ENCODE measurements around the gene FPR3. TPM values are rescaled to one million over a fixed set of nuclear protein-coding genes. Genes with fewer than 3 reads are reported as not detected.
"Not testable (repeated sequence)": the region's sequence is repeated elsewhere in the genome, so short reads cannot be mapped to it uniquely, and the experiment has no call there.

Gene FPR3
- total and polyA plus RNA-seq, 7 donors = 1.6 to 25.9 (median 4.6) TPM

DNA sequence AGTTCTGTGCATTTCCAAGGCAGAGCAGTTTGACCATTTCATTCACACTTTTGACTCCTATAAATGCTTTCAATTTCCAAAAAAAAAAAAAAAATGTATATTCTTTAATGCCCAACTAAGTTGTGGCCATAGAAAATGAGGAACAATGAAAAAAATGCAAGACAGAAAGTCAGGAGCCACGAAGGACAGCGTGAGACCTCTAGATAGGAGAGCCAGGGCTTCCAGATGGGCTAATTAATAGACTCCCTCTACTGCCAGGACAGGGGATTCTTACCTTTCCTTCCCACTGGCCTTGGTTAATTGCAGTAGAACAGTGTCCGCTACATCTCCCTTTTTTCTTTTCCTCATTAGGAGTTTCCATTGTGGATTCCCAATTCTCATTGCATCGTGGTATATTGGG is 8.6 kb downstream of the FPR3 start:
- TF ChIP-seq POLR2AphosphoS5 (IDR thresholded peaks at IDR 0.05) (no peak), POLR2A (IDR thresholded peaks at IDR 0.05) (no peak), EP300 (IDR thresholded peaks at IDR 0.05) (no peak)
- TF ChIP-seq, protein P1, sequence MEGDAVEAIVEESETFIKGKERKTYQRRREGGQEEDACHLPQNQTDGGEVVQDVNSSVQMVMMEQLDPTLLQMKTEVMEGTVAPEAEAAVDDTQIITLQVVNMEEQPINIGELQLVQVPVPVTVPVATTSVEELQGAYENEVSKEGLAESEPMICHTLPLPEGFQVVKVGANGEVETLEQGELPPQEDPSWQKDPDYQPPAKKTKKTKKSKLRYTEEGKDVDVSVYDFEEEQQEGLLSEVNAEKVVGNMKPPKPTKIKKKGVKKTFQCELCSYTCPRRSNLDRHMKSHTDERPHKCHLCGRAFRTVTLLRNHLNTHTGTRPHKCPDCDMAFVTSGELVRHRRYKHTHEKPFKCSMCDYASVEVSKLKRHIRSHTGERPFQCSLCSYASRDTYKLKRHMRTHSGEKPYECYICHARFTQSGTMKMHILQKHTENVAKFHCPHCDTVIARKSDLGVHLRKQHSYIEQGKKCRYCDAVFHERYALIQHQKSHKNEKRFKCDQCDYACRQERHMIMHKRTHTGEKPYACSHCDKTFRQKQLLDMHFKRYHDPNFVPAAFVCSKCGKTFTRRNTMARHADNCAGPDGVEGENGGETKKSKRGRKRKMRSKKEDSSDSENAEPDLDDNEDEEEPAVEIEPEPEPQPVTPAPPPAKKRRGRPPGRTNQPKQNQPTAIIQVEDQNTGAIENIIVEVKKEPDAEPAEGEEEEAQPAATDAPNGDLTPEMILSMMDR (IDR thresholded peaks at IDR 0.05) = no peak
- H3K4me1 ChIP-seq = peaks cover 0 to 16% (median 9%) of the 10 kb centered on the region in 4 donors
- no peak for DNase-seq
- no peaks in the 10 kb centered on the region for H3K9me3 ChIP-seq
- WGBS, 2 donors = 71 to 86% methylated on average over 4 of the region's 4 CpGs
- H3K27ac ChIP-seq = peak overlapping the region in 1 of 4 donors; percentile 2
- H3K36me3 ChIP-seq = no peaks in the 10 kb centered on the region
- H3K27me3 ChIP-seq = no peaks in the 10 kb centered on the region
- no peak overlapping the region for H3K4me3 ChIP-seq
- intact Hi-C loops (cut with DNase I) = no loop called here

DNA sequence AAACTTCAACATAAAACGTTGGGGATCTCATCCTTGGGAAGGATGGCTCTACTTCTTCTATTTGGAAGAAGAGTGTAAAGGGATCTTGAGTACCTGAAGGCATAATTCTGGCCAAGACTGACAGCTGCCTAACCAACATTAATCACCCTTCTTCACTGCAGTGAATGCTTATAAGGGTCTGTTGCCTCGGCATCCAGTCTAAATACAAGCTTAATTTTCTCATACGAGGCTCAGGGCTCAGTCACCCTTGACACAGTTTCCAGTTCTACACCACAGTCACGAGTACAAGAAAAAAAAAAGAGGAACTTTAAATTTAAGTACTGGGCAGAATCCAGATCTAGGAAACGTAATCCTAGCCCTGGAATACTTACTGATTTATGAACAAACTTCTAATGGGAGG is 9.0 kb downstream of the FPR3 start:
- Histone ChIP-seq H3K36me3 (no peaks in the 10 kb centered on the region), H3K27me3 (no peaks in the 10 kb centered on the region), H3K9me3 (no peaks in the 10 kb centered on the region), H3K4me1 (peaks cover 0 to 11% (median 8%) of the 10 kb centered on the region in 4 donors), H3K27ac (peak overlapping the region in 1 of 4 donors; percentile 2), H3K4me3 (no peak overlapping the region)
- 31 to 46% methylated on average over 5 of the region's 5 CpGs for WGBS, 2 donors
- intact Hi-C loops (cut with DNase I) = no loop called here
- TF ChIP-seq POLR2A (IDR thresholded peaks at IDR 0.05) (no peak), EP300 (IDR thresholded peaks at IDR 0.05) (no peak), POLR2AphosphoS5 (IDR thresholded peaks at IDR 0.05) (no peak)
- TF ChIP-seq, protein P1 (IDR thresholded peaks at IDR 0.05) = no peak
- no peak for DNase-seq

DNA sequence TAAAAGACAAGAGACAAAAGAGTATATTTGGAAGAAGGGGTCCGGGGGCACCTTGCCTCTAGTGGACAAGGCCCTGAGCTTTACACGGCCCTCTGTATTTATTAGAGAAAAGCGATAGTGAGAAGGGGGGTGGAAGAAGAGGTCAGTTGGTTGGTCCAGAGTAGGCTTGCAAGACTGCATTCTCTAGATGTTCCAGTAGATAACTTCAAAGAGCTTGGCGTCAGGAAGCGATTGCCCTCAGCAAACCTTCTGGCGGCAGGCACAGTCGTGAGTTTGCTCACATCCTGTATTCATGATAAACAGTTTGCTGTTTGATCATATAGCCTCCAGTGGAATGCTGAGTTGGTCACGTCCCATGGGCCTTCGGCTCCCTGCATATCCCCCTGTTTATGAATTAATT is 9.8 kb downstream of the FPR3 start:
- H3K4me3 ChIP-seq; intact Hi-C loops (cut with DNase I); DNase-seq; H3K27ac ChIP-seq; H3K27me3 ChIP-seq; H3K4me1 ChIP-seq; H3K36me3 ChIP-seq; H3K9me3 ChIP-seq: not testable (repeated sequence)
- WGBS, 2 donors = 84 to 87% methylated on average over 9 of the region's 9 CpGs

DNA sequence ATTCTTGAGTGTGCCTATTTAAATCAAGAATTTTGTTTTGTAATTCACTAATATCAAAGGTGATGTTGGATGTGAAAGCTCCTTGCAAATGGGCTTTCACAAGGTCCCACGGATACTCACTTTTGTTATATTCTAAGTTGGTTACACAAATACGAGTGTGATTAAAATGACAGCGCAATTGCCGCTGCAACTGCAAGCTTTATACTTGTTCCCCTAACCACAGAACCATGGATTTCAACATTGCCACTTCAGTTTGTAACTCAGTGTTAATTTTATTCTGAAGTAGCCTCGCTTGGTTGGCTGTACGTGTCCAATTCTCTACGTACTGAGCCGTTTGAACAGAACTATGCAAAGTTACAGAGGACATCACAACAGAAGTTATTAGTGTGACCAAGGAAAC is 10.4 kb downstream of the FPR3 start:
- H3K36me3 ChIP-seq; H3K4me3 ChIP-seq; H3K4me1 ChIP-seq; H3K27me3 ChIP-seq; H3K9me3 ChIP-seq; H3K27ac ChIP-seq; DNase-seq; intact Hi-C loops (cut with DNase I): not testable (repeated sequence)
- 87 to 90% methylated on average over 8 of the region's 8 CpGs for WGBS, 2 donors

DNA sequence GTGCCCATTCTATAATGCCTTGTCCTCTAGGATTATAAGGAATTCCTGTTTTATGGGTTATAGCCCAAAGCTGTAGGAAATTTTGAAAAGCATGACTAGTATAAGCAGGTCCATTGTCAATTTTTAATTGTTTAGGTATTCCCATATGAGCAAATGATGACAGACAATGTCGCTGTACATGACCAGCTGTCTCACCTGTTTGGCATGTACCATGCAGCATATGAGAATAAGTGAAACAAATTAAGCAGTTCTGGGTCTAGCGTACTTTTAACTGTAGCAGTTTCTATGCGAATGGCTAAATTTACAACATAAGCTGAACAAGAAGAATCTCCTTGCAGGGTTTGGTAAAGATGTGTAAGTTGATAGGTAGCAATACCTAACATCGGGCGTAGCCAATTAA is 11.6 kb downstream of the FPR3 start:
- DNase-seq; H3K36me3 ChIP-seq; H3K27me3 ChIP-seq; H3K4me1 ChIP-seq; H3K9me3 ChIP-seq; H3K4me3 ChIP-seq; H3K27ac ChIP-seq; intact Hi-C loops (cut with DNase I): not testable (repeated sequence)
- WGBS, 2 donors = 83 to 96% methylated on average over 5 of the region's 5 CpGs

DNA sequence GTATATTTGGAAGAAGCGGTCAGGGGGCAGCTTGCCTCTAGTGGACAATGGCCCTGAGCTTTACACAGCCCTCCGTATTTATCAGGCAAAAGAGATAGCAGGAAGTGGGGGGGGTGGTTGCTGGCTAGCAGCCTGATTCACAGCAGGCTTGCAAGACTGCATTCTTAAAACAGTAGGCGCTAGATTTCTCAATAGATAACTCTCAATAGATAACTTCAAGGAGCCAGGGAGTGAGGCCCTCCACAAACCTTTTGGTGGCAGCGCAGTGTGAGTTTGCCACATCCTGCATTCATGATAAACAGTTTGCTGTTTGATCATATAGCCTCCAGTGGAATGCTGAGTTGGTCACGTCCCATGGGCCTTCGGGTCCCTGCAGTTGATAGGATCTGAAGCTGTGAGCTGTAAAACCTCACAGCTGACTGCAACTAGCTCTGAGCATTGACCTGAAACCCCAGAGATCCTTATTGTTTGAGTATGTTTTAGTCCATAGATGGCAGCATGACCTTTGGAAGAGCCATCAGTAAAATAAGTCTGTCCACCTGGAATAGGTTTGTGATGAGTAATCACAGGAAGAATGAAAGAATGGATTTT is 12.2 kb downstream of the FPR3 start:
- H3K36me3 ChIP-seq = no peaks in the 10 kb centered on the region
- WGBS, 2 donors = 57 to 58% methylated on average over 6 of the region's 6 CpGs
- H3K27ac ChIP-seq = no peak overlapping the region
- H3K4me3 ChIP-seq = no peak overlapping the region
- H3K9me3 ChIP-seq = no peaks in the 10 kb centered on the region
- no peaks in the 10 kb centered on the region for H3K27me3 ChIP-seq
- TF ChIP-seq, protein P1 (IDR thresholded peaks at IDR 0.05) = no peak
- TF ChIP-seq EP300 (IDR thresholded peaks at IDR 0.05) (no peak), POLR2A (IDR thresholded peaks at IDR 0.05) (no peak), POLR2AphosphoS5 (IDR thresholded peaks at IDR 0.05) (no peak)
- intact Hi-C loops (cut with DNase I) = no loop called here
- no peak for DNase-seq
- H3K4me1 ChIP-seq = no peaks in the 10 kb centered on the region

Data from sigmoid colon (tissue), 7 donors.